Mesothelial cell of epicardium (in vitro differentiated cells): ENCODE measurements around the gene SLC5A9. TPM values are rescaled to one million over a fixed set of nuclear protein-coding genes. Genes with fewer than 3 reads are reported as not detected.

Source experiments
- DNase-seq, 2 experiments: peaks; one replicate each; pipeline ENCODE4 v3.0.0; 2021; ENCODE audit warnings: low spot score in 2 of 2; ENCODE audit not compliant: unreplicated experiment in 2 of 2
- H3K27ac Mint-ChIP-seq: 2 replicates; pipeline ENCODE4 v1.8.0; 2021; ENCODE audit warnings: mixed read lengths
- H3K27me3 Mint-ChIP-seq: 2 replicates; pipeline ENCODE4 v1.8.0; 2021; ENCODE audit warnings: low read depth, mixed read lengths
- H3K36me3 Mint-ChIP-seq: 2 replicates; pipeline ENCODE4 v1.8.0; 2021; ENCODE audit warnings: mixed read lengths
- H3K4me1 Mint-ChIP-seq: 2 replicates; pipeline ENCODE4 v1.8.0; 2021; ENCODE audit warnings: mixed read lengths
- H3K4me3 Mint-ChIP-seq: 2 replicates; pipeline ENCODE4 v1.8.0; 2021; ENCODE audit warnings: mild to moderate bottlenecking, moderate library complexity, mixed read lengths
- H3K9me3 Mint-ChIP-seq: 2 replicates; pipeline ENCODE4 v1.8.0; 2021; ENCODE audit warnings: mixed read lengths
- total RNA-seq: library from RNA; stranded (reverse); gene quantifications from 3 replicates; pipeline ENCODE4 v1.2.1, GENCODE V29; 2021
- TF ChIP-seq, protein P1 (sequence below): fragments of 200-600 bp; sonication (generic); IDR thresholded peaks from one replicate; pipeline ENCODE4 v1.5.0; 2021; ENCODE audit warnings: antibody characterized with exemption; ENCODE audit not compliant: unreplicated experiment

Gene SLC5A9
- total RNA-seq, 1 donor from 2014 or later: 0.07 TPM

DNA sequence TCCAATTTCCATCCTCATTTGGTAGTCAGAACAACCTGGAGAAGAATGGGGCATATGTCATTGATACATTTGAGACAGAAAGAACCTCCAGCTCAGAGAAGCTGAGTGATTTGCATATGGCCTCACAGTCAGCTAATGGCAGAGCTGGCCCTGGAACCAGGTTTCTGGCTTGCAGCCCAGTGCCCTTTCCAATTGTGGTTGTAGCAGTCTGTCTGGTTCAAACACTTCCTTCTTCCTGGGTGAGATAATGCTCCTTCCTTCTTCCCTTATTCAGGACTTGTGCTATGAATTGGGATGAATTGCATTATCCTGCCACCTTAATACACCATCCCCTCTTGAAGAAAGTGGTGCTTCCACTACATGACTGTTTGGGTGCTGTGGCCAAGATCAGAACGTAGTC is 24.2 kb downstream of the SLC5A9 start:
- H3K9me3 Mint-ChIP-seq: no peaks in the 10 kb centered on the region
- no peaks in the 10 kb centered on the region for H3K36me3 Mint-ChIP-seq
- TF ChIP-seq, protein P1, sequence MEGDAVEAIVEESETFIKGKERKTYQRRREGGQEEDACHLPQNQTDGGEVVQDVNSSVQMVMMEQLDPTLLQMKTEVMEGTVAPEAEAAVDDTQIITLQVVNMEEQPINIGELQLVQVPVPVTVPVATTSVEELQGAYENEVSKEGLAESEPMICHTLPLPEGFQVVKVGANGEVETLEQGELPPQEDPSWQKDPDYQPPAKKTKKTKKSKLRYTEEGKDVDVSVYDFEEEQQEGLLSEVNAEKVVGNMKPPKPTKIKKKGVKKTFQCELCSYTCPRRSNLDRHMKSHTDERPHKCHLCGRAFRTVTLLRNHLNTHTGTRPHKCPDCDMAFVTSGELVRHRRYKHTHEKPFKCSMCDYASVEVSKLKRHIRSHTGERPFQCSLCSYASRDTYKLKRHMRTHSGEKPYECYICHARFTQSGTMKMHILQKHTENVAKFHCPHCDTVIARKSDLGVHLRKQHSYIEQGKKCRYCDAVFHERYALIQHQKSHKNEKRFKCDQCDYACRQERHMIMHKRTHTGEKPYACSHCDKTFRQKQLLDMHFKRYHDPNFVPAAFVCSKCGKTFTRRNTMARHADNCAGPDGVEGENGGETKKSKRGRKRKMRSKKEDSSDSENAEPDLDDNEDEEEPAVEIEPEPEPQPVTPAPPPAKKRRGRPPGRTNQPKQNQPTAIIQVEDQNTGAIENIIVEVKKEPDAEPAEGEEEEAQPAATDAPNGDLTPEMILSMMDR: no peak
- H3K4me3 Mint-ChIP-seq: no peak overlapping the region
- H3K4me1 Mint-ChIP-seq: no peaks in the 10 kb centered on the region
- no peak overlapping the region for H3K27ac Mint-ChIP-seq
- DNase-seq: no peak
- peaks cover 18% of the 10 kb centered on the region for H3K27me3 Mint-ChIP-seq

DNA sequence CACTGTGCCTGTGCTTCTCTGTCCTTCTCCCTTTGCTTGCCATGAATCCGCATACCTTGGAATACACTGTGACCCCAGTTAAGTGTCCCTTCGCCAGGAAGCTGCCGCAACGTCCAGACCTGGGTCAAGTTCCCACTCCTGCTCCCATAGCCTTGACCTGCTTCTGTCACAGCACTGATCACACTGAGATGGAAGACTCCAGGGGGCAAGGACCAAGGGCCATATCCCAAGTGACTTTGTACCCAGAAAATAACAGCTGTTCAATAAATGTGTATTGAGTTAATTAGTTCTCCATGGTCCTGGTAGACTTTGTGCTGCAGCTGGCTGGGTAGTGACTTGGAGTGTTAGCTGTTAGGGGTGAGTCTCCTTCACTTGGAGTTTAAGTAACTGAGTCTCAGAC is 25.8 kb downstream of the SLC5A9 start:
- Mint-ChIP-seq H3K9me3 (no peaks in the 10 kb centered on the region), H3K36me3 (no peaks in the 10 kb centered on the region), H3K27ac (no peak overlapping the region)

DNA sequence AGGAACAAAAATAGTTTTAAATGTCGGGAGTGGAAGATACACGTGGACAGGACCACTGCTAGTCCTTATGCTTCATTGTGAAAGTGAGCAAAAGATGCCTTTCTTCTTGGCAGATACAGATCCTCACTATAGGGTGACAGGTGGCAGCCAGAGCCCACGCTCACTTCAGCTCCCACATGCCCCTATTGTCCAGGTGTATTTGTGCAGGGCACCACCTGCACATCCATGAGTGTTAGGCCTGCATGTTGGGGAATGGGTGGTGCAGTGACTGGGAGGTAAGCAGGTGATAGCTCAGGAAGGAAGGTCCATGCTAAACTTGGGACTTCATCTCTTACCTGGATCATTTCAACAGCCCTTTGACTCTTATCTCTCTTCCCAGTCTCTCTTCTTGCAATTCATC is 27.4 kb downstream of the SLC5A9 start:
- Mint-ChIP-seq H3K4me3 (no peak overlapping the region), H3K9me3 (no peaks in the 10 kb centered on the region), H3K27me3 (peaks cover 25% of the 10 kb centered on the region), H3K4me1 (no peaks in the 10 kb centered on the region), H3K36me3 (no peaks in the 10 kb centered on the region), H3K27ac (no peak overlapping the region)
- TF ChIP-seq, protein P1: no peak
- DNase-seq: no peak

More for the DNA sequence above, 25.8 kb downstream of the SLC5A9 start:
- peaks cover 20% of the 10 kb centered on the region for H3K27me3 Mint-ChIP-seq
- H3K4me3 Mint-ChIP-seq: no peak overlapping the region
- TF ChIP-seq, protein P1: no peak
- no peaks in the 10 kb centered on the region for H3K4me1 Mint-ChIP-seq
- no peak for DNase-seq

DNA sequence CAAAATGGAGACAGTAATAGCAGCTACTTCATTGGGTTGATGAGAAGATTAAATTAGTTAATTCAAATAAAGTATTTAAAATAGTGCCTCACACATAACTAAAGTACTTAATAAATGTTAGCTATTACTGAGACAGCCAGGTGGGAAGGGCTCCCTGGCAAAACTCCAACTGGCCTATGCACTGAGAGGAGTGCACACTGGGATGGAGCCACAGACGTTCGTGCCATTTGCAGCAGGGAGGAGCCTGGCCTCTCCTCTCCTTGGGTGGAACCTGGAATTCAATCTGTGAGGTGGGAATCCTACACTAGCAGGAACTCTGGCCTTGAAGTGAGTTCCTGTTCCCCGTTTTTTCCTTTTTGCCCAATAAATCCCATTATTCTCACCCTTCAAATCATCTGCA is 28.1 kb downstream of the SLC5A9 start:
- no peak overlapping the region for H3K27ac Mint-ChIP-seq

DNA sequence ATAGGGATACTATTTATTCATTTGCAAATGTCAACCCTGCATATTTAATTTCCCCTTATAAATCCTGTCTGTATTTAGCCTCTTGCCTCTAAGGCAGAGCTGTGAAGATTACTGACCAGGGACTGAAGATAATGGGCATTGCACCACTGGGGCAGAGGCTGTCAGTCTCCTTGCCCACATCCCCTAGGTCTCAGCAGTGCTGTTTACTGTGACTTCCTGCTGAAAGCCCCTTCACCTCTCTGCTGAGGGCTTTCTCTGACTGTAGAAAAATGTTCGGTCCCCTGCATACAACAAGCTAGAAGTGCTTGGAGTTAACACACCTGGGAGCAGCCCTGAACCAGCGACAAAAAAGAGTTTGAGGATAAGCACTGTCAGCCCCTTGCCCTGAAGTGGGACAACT is 28.8 kb downstream of the SLC5A9 start:
- no peaks in the 10 kb centered on the region for H3K36me3 Mint-ChIP-seq
- H3K4me3 Mint-ChIP-seq: no peak overlapping the region
- H3K27me3 Mint-ChIP-seq: peaks cover 37% of the 10 kb centered on the region
- H3K27ac Mint-ChIP-seq: no peak overlapping the region
- H3K9me3 Mint-ChIP-seq: no peaks in the 10 kb centered on the region
- H3K4me1 Mint-ChIP-seq: no peaks in the 10 kb centered on the region
- TF ChIP-seq, protein P1: no peak
- no peak for DNase-seq

More for the DNA sequence above, 28.1 kb downstream of the SLC5A9 start:
- Mint-ChIP-seq H3K4me1 (no peaks in the 10 kb centered on the region), H3K36me3 (no peaks in the 10 kb centered on the region), H3K4me3 (no peak overlapping the region), H3K27me3 (peaks cover 31% of the 10 kb centered on the region), H3K9me3 (no peaks in the 10 kb centered on the region)
- TF ChIP-seq, protein P1: no peak
- DNase-seq: no peak

DNA sequence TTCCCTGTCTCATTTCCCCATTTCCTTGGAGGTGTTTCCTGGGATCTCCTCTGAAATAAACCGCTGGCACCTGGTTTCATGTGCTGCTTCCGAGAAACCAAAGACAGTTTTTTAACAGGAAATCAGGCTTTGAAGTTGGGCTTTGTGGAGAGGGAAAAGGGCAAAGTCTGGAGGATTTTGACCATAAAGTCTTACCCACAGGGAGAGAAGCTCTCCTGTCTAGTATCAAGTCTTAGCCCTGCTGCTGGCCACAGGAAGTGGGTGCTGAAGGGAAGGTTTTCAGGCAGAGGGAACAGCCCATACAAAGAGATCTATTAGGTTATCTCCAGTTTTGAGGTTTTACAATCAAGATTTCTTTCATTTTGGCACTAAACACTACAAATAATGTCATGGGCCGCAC is 29.3 kb downstream of the SLC5A9 start:
- no peaks in the 10 kb centered on the region for H3K4me1 Mint-ChIP-seq
- H3K36me3 Mint-ChIP-seq: no peaks in the 10 kb centered on the region
- H3K27ac Mint-ChIP-seq: no peak overlapping the region
- no peaks in the 10 kb centered on the region for H3K9me3 Mint-ChIP-seq
- H3K27me3 Mint-ChIP-seq: peaks cover 40% of the 10 kb centered on the region
- DNase-seq: no peak
- H3K4me3 Mint-ChIP-seq: no peak overlapping the region
- TF ChIP-seq, protein P1: no peak
